HUDEP-2 (cell line): ENCODE measurements around the gene VPS39.

Experiments
- DNase-seq, 76 experiments: peaks; one replicate each; lab custom pipeline; 2025; ENCODE audit not compliant: unreplicated experiment in 76 of 76; lab: John Stamatoyannopoulos, UW

Gene VPS39

DNA sequence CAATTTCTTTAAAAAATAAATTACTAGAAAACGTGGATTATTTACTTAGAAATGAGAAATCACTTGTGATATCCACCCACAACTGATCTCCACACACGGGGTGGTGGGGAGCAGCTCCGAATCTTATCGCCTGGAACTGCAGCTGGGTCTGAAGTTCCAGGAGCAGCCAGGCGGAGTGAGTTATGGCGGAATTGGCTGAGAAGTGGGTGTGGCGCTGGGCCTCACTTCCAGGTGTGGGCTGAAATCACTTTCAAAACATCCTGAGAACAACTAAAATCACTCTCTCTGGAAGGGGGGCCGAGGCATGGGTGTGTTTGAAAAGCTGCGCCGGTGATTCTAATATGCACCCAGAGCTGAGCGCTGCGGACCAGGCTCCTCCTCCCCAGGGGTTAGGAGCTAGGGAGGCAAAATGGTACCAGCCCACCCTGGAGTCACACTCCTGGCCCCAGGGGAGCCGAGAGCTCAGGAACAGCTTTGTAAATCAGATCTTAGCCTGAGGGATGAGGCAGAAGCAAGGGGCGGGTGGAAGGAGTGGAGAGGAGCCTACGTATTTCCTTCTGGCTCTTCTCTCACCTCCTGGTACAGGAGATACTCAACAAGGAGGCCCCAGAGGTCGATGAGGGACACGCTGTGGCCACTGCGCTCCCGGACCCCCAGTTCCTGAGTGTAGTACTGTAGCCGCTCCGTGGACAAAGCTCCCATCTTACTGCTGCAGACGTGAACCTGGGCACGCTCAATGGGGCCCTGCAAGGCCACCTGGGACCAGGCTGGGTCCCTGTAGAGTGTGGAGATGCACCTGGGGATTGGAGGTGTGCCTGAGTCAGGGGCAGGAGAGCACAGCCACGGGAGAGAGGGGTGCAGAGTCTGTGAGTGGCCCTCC, 61.3 kb downstream of the VPS39 start:
- no peak for DNase-seq

DNA sequence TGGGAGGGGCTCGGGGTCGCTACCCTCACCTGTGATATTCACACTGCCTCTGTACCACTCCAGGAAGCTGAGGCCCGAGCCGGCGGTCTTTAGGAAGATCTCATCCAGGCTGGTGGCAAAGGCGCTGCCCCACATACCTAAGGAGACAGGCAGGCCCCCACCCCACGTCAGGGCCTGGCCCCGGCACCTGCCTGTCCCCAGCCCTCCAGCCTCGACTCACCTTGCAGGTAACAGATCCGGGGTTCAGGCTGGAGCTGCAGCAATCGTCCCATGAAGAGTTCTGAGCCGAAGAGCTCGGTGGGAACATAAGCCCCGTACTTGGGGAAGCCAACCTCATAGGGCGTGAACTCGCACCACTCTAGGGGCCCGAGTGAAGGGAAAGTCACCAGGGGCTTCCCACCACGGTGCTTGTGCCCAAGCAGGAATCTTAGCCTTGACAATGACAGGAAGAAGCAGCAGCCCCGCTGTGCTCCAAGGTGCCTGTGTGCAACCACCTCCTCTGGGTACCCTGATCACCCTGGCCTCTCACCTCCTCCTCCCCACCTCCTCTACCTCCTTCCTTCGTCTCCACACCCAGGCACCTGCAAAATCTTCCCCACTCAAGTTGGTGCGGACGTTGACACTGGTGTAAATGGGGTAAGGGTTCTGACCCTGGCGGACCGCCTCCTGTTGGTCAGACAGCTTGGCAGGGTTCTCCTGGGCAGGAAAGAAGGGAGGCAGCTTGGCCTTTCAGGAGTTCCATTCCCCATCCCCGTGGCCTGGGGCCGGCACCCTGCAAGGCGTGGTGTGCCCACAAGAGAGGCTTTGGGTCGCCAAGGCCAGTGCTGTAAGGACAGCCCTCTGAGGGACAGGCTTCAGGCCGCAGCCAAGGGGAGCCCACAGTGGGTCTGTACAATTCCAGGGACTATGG, 62.3 kb downstream of the VPS39 start:
- no peak for DNase-seq

DNA sequence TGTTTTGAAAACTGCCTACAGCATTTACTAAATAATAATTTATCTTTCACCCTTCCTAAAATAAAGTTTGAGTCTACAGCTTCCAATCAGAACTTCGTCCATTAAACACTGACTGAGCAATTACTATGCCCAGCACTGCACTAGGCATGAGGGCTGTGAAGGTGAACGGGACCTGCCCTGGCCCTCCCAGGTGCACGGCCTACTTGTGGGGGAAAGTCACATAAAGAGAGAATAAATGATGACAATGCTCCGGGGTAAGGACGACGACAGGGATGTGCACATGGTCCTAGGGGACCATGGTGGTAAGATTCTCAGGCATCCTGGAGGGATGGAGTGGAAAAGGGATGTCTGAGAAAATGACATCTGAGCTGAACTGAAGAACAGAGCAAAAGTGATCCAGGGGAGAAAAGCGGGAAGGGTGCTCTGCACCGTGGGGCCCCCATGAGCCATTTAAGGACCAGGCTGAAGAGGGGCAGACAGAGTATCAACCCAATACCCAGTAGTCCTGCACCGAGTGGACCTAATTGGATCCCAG, 63.2 kb downstream of the VPS39 start:
- no peak for DNase-seq

DNA sequence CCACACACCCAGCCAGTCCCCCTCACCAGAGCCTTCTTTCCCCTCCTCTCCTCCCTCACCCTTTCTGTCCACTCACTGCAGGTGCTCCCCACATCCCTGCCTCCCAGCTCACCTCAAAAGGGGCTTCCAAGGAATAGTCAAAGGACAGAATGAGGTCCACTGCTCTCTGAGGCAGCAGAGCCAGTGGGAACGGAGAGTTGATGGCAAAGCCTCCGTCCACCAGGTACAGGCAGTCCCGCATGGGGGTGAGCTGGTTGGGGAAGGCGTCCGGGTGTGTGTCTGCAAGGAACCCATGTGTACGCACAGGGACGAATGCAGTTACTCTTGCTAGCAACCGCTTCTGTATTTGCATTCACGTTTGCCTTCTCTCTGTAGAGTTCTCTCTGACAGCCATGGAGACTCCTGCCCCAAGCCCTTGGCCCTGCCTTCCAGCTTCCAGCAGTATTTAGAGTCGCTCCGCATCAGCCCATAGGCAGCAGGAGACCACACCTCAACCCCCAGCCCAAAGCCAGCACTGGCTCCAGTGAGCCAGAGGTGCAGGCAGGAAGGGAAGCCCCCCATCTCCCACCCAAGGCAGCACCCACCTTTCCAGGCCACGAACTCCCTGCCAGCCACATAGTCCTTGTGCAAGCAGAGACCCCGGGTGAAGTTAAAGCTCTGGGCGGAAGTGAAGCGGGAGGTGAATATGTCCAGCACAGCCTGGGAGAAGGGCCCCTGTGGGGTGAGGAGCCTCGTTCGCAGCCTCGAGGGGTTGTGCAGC, 64.1 kb downstream of the VPS39 start:
- no peak for DNase-seq

DNA sequence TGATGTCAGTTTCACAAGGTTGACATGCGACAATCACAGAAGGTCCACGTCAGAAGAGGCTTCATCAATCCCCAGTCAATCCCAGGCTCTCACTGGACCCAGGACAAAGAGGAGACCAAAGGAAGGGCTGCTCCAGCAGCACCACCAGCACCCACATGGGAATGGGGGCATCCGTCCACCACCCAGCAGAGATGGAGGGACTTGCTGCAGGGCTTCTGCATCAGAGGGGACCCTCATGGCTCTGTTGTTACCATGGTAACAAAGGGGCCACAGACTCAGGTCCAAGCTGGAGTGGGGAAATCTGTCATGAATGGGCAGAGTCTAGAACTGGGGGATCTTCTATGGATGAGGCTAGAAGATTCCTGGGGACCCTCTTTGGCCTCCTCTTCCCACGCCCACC, 64.7 kb downstream of the VPS39 start:
- DNase-seq: no peak

DNA sequence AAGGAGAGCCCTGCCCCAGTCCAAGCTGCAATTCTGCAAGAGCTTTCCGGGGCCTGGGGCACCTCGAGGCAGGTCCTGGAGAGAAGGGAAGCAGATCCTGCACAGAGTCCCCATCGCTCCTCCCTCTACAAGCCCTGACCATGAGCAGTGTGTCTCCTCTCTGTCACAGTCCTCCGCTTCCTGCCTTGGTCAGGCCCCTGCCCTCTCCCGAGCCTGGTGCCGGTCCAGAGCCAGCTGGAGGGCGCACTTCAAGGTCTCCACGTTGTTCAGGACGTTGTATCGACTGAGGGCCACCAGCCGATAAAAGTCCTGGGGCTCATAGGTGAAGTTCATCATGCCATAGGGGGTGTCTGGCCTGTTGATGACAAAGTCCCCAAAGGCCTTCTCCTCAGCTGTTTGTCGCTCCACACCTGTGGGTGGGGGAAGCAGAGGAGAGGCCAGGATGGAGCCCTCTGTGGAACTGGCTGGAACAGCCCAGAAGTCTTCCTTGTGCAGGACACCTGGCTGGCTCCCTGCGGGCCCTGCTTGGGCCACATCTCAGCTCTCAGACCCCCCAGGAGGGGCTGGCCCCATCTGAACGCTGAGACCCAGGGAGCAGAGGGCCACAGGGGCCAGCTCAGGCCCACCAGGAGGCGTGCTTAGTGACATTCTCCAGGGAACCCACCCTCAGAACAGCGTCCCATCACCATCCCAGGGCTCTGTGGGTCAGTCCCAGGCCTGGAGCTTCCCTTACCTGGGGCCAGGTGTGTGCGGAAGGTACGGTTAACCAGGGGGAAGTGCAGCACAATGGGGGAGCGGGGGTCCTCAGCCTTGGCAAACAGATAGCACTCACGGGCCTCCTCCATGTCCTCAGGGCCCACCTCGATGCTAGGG, 66.1 kb downstream of the VPS39 start:
- DNase-seq: no peak

DNA sequence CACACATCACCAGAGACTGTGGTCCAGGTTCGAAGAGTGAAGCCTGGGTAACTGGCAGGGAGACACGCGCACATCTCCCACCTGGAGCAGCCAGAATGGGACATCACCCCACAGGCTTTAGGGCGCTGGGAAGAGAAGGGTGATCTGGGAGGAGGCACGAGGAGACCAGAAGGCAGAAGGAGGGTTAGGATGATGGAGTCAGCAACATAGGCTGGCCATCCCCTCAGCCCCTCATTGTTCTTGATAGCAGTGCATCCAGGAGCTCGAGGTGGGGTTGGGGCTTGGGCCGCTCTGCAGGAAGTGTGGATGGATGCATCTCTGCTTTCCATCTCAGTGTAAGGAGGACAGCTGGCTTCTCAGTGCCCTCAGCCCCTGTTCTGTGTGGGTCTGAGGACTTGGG, 66.9 kb downstream of the VPS39 start:
- no peak for DNase-seq

DNA sequence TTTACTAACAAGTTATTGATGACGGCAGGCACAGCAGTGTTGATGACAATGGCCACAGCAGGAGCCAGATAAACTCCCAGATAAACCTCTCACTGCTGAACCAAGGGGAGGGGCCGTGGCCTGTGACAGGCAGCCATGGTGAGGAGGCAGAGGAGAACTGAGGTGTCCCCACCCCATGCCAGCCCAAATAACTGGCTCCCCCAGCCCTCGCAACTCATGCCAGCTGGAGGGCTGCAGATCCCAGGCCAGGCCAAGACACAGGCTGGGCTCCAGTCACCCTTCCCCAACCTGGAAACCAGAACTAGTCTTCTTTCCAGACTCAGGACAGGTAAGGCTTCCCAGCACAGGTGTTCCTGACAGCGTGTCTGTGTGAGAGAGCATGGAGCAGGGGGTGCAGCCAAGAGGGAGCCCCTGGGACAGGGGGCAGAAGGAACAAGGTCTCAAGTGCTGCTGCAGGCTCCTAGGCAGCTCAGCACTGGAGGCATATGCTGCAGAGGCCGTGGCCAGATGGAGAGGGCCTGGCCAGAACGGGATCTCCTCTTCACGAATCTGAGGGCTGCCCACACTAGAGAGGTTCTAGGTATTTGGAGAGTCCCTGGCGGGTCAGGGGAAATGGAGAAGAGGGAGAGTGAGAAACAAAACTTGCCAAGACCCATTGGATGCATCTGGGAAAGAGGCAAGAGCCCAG, 67.6 kb downstream of the VPS39 start:
- DNase-seq: peak in 9 of 76 experiments; percentile 2 to 22 (median 13)

DNA sequence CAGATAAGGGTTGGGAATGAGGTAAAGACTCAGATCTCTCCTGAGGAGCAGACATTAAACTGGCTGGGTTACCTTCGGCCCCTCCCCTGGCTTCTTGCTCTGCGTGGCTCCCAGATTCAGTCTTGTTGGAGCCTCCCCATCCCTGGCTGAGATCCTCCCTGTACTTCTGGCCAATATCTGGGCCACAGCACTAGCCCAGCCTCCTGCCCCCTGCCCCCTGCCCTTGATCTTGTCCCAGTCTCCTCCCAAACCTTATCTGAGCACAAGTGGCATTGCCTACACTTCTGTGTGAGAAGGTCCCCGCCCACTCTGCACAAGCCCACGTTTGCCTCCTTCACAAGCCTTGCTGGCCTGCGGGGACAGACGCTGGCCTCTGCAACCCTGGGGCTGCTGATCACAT, 68.5 kb downstream of the VPS39 start:
- peak in 32 of 76 experiments; percentile 5 to 50 (median 28) for DNase-seq

DNA sequence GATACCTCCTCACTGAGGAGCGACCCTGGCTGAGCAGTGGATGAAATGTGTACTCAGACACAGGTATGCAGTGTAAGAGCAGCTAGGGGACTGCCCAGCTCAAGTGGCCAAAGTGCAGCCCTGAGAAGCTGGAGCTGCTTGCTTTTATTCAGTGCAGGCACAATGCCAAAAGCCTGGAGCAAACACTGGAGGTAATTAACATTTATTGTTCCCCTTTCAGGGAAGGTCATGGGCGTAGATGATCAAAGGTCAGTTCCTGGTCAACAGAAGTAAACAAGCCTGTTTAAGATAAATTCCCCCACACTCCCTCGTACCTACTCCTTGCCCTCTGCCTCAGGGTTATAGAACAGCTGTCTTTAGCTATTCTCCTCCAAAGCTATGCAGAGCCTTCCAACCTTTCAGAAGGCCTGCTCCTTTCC, 69.1 kb downstream of the VPS39 start:
- DNase-seq: peak in 1 of 76 experiments; percentile 6

DNA sequence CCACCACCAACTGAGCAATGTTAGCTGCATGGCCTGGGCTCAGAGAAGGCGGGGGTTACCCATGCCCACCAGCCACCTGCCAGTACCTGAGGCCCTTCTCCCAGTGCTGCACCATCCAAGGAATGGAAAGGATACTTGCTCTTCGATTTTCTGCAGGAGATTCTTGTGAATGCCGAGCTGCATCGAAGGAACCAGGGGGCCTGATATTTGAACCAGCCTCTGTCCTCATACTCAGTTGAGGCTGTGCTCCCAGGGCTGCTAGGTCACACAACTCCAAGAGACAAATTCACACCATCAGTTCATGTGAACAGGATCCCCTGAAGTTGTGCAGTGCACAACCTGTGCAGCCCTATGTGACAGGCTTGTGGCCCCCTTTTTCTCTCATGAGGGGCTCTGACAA, 69.7 kb downstream of the VPS39 start:
- DNase-seq: no peak

DNA sequence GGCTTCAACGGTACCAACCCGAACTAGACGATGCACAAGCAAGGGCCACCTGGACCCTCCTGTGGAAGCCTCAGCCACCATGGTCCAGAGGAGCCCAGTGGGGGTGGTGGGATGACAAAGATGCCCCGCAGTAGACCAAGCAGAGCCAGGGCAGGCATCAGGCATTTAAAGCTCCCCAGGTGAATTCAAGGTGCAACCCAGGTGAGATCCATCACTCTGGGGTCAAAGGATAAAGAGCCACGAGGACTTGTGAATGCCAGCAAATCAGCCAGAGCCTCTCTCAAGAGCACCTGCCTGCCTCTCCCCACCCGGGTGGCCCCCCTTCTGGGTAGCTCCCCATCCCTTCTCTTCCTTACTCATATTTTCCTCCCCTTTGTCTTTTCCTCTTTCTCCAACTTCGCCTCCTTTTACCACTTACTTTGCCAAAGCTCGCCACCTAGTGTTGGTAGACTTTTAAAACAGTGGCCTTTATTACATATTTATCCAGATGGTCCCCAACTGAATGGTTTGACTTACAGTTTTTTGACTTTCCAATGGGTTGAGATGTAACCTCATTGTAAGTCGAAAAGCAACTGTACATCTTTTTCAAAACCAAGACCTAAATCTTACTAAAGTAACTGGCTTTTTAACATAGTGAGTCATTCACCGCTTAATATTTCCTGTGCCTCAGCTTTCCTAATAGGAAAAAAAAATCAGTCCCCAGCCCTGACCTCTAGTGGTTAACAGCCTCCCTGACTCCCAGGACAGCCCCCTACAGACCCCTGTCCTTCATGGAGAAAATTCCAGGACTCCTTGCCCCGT, 70.4 kb downstream of the VPS39 start:
- peak in 12 of 76 experiments; percentile 6 to 45 (median 26) for DNase-seq

DNA sequence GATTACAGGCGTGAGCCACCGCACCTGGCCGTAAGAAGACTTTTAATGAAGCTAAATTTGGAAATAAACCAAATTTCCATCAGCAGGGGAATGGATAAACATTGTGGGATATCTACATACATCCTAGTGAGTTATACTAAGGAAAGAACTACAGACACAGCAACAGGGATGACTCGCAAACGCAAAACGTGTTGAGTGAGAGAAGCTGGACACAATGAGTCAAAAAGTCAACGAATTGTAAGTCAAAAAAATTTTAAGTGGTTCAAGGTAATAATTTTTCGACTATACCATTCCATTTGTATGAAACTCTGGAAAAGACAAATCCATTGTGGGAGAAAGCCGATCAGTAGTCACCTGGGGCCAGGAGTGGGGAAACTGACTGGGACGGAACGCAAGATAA, 71.6 kb downstream of the VPS39 start:
- no peak for DNase-seq

DNA sequence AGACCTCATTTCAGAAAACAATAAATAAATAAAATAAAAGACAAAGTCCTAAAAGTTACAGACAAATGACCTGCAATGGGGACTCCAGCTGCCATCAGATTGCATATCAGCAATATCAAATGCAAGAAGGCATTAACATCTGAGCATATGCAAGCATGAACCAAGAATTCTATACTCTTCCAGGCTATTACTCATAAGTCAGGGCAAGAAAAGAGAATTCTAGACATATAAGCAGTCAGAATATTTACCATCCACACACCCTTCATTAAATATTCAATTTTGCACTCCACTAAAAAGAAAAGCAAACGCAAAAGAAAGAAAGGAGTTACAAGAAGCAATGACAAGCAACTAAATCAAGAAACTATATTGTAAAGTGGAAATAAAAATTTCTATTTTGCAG, 72.8 kb downstream of the VPS39 start:
- no peak for DNase-seq

DNA sequence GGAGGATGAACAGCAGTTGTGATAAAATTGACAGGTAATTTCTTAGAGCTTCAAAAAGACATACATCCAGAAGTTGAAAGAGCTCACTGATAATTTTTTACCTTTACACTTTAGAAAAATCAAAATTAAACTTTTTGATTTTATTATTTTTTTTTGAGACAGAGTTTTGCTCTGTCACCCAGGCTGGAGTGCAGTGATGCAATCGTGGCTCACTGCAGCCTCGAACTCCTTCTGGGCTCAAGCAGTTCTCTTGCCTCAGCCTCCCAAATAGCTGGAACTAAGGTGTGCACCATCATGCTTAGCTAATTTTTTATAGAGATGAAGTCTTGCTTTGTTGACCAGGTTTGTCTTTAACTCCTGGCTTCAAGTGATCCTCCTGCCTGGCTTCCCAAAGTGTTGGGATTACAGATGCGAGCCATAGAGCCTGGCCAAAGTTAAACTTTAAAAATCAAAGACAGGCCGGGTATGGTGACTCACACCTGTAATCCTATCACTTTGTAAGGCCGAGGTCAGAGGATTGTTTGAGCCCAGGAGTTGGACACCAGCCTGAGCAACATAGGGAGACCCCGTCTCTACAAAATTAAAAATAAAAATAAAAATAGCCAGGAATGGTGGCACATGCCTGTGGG, 73.4 kb downstream of the VPS39 start:
- DNase-seq: no peak

DNA sequence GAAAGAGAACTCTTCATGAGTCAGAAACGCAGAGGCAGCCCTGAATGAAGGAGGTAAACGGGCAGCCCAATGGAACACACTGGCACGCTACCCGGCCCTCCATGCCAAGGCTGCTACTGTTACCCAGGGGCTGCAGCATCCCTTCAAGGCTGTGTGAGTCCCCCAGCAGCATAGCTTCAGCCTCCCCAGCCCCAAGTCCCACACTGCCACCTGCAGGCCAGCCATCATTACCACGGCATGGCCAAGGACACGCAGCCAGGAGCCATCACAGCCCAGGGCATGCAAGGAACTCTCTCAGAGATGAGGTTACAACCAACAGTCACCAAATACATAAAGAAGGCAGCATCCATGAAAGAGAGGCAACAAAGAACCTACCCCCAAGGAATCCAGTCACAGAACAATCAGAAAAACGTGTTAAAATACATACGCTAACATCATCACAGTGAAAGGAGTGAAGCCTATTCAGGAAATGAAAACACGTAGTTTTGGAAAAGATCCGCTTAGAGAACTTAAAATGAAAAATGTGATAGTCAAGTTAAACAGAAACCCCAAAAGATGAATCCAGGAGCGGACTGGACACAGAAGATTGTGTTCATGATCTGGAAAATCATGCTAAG, 74.1 kb downstream of the VPS39 start:
- peak in 46 of 76 experiments; percentile 2 to 65 (median 32) for DNase-seq

DNA sequence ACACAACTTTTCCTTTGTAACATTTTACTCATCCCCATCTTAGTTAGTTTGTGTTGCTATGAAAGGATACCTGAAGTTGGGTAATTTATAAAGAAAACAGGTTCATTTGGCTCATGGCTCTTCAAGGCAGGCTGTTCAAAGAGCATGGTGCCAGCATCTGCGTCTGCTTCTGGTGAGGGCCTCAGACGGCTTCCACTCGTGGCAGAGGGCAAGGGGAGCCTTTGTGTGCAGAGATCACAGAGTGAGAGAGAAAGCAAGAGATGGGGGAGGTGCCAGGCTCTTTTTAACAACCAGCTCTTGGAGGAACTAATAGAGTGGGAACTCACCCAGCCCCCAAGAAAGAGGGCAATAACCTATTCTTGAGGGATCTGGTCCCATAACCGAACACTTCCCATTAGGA, 74.7 kb downstream of the VPS39 start:
- DNase-seq: no peak
